Measurements from ENCODE around the gene CAMTA1.
"Not testable (repeated sequence)": the region's sequence is repeated elsewhere in the genome, so short reads cannot be mapped to it uniquely, and the experiment has no call there.

DNA sequence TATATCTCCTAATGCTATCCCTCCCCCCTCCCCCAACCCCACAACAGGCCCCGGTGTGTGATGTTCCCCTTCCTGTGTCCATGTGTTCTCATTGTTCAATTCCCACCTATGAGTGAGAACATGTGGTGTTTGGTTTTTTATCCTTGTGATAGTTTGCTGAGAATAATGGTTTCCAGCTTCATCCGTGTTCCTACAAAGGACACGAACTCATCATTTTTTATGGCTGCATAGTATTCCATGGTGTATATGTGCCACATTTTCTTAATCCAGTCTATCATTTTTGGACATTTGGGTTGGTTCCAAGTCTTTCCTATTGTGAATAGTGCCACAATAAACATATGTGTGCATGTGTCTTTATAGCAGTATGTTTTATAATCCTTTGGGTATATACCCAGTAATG lies 812.8 kb downstream of the CAMTA1 start:
- TF ChIP-seq POLR2A, CTCF (IDR thresholded peaks at IDR 0.05): not testable (repeated sequence)
